ENCODE data around the gene GPATCH1.

- TF ChIP-seq POLR2AphosphoS5 (IDR thresholded peaks at IDR 0.05; ENCODE audit: insufficient read depth in 1 of 2, low read depth in 1 of 2) = no peak
- no peak for TF ChIP-seq CTCF (IDR thresholded peaks at IDR 0.05)
- no peak for TF ChIP-seq POLR2A (IDR thresholded peaks at IDR 0.05)
These were observed 33.3 kb downstream of the GPATCH1 start for GRCh38 chr19:33114312-33114711.
